CD4-positive, alpha-beta T cell treated with Interleukin-17A for 1 hour (primary cell): ENCODE results near the gene PRSS22.
A peak's percentile ranks its signal among the peaks of the same experiment; 100 is the strongest.

Source experiments
- DNase-seq: peaks from one replicate; pipeline ENCODE4 v3.0.0-alpha.2; 2020

PRSS22 gene, protein sequence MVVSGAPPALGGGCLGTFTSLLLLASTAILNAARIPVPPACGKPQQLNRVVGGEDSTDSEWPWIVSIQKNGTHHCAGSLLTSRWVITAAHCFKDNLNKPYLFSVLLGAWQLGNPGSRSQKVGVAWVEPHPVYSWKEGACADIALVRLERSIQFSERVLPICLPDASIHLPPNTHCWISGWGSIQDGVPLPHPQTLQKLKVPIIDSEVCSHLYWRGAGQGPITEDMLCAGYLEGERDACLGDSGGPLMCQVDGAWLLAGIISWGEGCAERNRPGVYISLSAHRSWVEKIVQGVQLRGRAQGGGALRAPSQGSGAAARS

GRCh38 chr16:2857451-2858244 is at the start of gene PRSS22:
Gene PRSS22 (minus strand): TSS chr16:2858170. CDS start chr16:2858104, 66 bp downstream.
- DNase-seq, result no peak

- DNase-seq, result peak; percentile 78
Observed at GRCh38 chr16:2907084-2907753, 49.2 kb upstream of the PRSS22 start.

DNA sequence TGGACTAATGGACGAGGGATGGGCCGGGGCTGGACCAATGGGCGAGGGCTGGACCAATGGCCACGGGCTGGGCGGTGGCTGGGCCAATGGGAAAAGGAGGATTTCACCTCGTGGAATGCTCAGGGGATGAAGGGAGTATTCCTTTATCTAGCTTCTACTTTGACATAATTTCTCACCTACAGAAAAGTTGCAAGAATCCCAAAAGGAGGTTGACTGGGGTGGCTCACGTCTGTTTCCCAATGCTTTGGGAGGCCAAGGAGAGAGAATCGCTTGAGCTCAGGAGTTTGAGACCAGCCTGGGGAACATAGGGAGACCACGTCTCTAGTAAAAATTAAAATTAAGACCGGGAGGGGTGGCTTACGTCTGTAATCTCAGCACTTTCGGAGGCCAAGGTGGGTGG is 48.0 kb upstream of the PRSS22 start:
- no peak for DNase-seq

DNA sequence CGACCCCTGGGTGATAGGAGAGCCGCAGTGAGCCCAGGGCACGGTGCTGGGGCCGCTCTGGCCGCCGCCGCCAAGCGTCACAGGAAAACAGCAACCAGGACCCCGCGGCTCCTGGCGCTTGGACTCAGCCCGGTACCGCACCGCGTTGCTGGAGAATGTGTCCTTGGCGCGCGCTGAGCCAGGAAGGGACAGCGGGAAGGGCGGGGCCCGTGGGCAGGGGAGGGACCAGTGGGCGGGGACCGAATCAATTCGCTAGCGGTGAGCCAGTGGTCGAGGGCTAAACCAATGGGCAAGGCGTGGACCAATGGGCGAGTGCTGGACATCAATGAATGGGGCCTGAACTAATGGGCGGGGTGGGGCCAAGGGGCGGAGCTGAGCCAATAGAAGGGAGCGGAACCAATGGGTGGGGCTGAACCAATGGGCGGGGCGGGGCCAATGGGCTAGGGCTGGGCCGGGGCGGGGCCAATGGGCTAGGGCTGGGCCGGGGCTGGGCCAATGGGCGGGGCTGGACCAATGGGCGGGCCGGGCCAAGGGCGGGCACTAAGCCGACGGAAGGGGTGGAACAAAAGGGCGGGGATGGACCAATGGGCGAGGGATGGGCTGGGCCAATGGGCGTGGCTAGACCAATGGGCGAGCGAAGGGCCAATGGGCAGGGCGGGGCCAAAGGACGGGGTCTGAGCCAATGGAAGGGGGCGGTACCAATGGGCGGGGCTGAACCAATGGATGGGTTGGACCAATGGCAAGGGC is 47.4 kb upstream of the PRSS22 start:
- peak; percentile 95 for DNase-seq

- no peak for DNase-seq
Observed at GRCh38 chr16:2904922-2905240, 46.9 kb upstream of the PRSS22 start.

DNA sequence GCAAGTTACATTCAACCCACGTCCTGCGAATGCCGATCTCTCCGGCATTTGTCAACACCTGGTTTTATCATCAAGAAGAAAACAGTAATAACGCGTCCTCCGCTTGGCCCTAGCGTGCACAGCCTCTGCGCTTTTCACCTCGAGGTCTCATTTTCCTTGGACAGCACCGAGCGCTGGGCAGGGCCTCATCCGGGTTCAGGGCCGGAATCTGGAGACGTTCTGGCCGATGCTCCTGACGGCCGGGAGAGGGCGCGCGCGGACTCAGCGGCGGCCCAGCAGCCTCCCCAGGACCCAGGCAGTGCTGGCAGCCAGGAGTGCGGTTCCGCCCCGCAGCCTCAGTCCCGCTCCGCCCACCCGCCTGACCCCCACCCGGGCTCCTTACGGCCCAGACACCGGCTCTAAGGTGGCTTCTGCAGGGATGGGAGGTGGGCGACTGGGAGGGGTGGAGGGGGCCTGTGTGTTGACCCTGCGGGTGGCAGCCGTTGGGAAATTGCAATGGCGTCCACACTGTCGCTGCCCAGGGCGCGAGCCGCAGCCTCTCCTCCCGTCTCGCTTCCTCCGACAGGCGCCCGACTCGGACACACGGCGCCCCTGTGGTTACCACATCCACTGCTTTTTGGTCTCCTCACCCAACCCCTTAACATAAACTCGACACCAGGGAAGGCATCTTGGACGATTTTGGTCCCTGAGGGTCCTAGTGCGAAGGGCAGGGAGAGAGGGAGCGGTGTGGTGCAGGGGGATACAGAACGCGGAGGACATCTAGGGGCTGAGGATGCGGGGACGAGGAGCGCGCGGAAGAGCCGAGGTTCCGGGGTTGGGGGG is 46.3 kb upstream of the PRSS22 start:
- peak; percentile 79 for DNase-seq

- DNase-seq, result no peak
Observed at GRCh38 chr16:2902337-2903130, 44.6 kb upstream of the PRSS22 start.

GRCh38 chr16:2900526-2901075 is 42.6 kb upstream of the PRSS22 start:
- no peak for DNase-seq

- DNase-seq, result no peak
Observed at GRCh38 chr16:2899564-2900072, 41.6 kb upstream of the PRSS22 start.

DNA sequence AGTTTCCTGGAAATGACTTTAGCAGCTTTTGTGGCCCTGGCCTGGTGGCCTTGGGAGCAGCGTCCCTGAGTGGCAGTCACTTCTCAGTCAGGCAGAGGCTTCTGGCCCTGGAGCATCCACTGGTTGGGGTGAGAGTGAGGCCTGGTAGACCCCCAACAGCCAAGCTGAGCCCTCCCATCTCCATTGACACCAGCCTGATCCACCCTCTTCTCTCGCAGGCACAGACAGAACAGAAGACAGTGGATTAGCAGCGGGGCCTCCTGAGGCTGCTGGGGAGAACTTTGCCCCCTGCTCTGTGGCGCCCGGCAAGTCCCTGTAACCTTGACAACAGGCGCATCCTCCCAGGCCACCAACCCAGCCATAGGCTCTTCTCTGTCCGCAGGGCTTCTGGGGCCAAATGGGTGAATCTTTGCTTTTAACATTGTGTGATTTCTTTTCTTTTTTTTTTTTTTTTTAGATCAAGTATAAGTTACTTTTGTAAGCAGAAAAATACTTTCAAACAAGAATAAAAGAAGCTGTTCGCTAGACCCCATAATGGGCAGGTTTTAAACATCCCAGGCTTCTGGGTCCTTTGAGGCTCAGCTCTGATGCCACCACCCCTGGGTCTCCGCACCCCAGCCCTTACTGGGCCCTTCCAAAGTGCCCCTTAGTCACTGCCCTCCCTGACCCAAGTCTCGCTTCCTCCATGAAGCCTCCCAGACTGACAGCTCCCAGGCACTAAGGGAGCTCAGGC is 41.0 kb upstream of the PRSS22 start:
- DNase-seq, result no peak

GRCh38 chr16:2897110-2897509 is 39.1 kb upstream of the PRSS22 start:
- no peak for DNase-seq

DNA sequence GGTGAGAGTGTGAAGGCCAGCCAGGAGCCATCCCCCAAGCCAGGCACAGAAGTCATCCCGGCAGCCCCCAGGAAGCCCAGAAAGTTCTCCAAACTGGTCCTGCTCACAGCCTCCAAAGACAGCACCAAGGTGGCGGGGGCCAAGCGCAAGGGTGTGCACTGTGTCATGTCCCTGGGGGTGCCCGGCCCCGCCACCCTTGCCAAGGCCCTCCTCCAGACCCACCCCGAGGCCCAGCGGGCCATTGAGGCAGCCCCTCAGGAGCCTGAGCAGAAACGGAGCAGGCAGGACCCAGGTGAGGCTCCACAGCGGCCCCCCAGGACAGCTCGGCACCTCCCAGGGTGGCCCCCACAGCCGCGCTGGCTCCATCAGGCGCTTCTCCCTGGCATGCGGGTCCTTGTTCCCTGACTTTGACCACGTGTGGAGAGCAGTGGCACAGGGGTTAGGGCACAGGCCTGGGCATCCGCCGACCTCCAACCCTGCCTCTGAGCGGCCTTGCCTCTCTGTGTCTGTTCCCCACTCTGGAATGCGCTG is 38.6 kb upstream of the PRSS22 start:
- no peak for DNase-seq

- no peak for DNase-seq
Observed at GRCh38 chr16:2895813-2896212, 37.8 kb upstream of the PRSS22 start.

DNA sequence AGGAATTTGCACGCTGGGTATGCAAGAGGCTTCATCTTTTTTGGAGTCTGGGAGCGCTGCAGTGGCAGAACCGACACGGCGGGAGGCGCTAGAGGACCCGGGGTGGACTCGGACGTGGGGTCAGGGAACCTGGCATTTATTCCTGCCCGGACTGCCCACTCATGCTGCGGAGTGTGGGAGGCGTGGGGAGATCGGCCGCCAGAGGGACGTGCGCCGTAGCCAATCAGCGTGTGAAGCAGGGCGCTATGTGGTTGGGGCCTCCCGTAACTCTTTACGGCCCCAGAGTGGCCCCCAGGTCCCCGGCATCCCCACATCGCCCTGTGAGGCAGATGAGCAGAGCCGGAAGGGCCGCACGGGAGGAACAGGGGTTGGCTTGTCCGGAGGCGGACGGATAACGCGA is 36.3 kb upstream of the PRSS22 start:
- no peak for DNase-seq

DNA sequence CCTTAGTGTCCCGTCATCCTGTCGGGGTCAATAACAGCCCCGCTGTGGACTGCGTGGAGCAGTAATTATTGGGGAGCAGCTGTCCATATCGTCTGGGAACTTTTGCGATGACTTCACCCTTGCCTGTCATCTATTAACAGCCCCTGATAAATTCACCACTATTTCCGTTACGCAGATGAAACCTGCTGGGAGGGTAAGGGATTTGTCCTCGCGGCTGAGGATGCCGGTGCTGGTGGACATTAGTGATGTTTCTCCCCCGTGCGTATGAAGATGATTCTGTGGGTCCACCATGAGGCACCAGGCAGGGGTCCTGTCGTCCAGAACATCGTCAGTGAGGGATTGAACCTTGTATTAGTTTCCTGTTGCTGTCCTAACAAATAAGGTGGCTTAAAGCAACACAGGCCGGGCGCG is 26.1 kb upstream of the PRSS22 start:
- no peak for DNase-seq

DNA sequence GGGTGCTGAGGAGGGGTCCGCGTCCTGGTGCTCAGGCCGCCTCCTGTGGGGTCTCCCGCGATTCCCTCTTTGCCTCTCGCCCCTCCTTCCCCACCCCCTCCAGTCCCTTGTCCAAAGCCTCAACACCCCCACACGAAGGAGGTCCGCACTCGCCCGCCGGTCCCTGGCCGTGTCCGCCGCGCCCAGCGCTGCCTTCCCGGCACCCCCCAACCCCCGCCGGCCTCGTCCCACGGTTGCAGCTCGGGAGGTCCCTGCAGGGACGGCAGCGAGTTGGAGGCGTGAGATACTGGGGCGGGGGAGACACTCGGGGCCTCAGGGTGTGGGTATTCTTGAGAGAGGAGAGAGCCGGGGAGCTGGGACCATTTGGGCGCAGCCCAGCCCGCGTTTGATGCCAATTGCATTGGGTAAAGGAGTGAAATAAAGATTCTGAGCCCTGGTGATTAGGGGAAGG is 25.5 kb upstream of the PRSS22 start:
- no peak for DNase-seq

DNA sequence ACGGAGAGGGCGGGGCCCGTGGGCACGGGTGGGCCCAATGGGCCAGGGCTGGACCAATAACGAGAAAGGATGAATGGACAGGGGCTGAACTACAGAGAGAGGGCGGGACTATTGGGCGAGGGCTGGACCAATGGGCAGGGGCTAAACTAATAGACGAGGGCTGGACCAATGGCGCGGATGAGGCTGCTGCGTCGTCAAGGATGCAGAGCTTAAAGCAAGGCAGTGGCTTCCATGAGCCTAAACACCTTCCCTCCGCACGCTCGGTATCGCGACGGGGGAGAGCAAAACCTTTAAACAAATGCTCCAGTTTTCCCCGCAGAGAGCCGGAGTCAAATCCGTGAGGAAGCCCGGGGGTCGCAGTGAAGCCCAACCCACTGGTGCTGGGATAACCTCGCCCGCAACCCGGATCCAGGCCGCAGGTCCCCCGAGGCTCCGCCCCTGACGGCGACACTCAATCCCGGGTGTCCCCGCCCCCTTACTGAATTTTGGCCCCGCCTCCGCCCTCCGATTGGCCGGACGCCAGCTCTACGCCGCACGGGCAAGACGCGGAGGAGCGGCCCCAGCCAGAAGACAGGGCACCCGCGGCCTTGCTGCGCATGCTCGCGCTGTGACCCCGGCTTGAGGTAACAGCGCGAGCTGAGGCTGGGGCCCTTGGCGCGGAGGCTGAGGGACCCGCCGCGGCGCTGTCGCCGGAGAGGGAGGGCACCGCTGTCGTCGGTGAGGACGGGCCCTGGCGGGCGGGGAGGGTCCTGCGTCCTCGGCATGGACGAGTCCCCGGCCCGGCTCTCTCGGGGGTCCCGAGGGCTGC is 24.9 kb upstream of the PRSS22 start, which contains the start of gene FLYWCH2:
Gene FLYWCH2 (plus strand): TSS at position 566 of the 808 bp plus-strand sequence. CDS start 13,235 bp downstream, outside the sequence.
- DNase-seq, result peak; percentile 100

GRCh38 chr16:2881783-2882649 is 24.0 kb upstream of the PRSS22 start:
- peak; percentile 35 for DNase-seq
